PC-3 (cell line): ENCODE data around the gene AATF. TPM values are rescaled to one million over a fixed set of nuclear protein-coding genes. Genes with fewer than 3 reads are reported as not detected.

ENCODE experiments used
- ATAC-seq: fragments of 200-7000 bp; cut with Tn5 transposase; 2 replicates; pipeline ENCODE4 v1.9.1; 2020; ENCODE audit warnings: mild to moderate bottlenecking, moderate library complexity
- BruUV-seq: library from RNA; stranded (reverse); fragments of 400-500 nt; replicated peaks from 2 replicates; lab custom pipeline; 2021; lab: Mats Ljungman, UMichigan
- CTCF ChIA-PET: fragments of 300-600 bp; sonication (Branson Sonifier 250); formaldehyde crosslinking; loops from one replicate; lab custom pipeline; 2022; ENCODE audit warnings: antibody characterized with exemption; lab: Charles Lee
- POLR2A ChIA-PET: fragments of 300-600 bp; sonication (Branson Sonifier 250); formaldehyde crosslinking; loops from one replicate; lab custom pipeline; 2022; ENCODE audit warnings: antibody characterized with exemption; ENCODE audit not compliant: unreplicated experiment; lab: Charles Lee
- DNase-seq: peaks from one replicate; pipeline ENCODE4 v3.0.0-alpha.2; 2015
- H2AFZ ChIP-seq: fragments of 300-600 bp; sonication (generic); 2 replicates; pipeline ENCODE4 v1.6.0; 2016; ENCODE audit warnings: antibody characterized with exemption, low read length
- H3F3A ChIP-seq: fragments of 300-600 bp; sonication (generic); one replicate; pipeline ENCODE4 v1.6.0; 2017; ENCODE audit warnings: antibody characterized with exemption, low read length, control low read depth, mild to moderate bottlenecking; ENCODE audit not compliant: unreplicated experiment
- H3K27ac ChIP-seq: fragments of 300-600 bp; sonication (generic); 2 replicates; pipeline ENCODE4 v1.5.1; 2016; ENCODE audit warnings: mild to moderate bottlenecking, low read length
- H3K27me3 ChIP-seq: fragments of 300-600 bp; sonication (generic); 2 replicates; pipeline ENCODE4 v1.6.1; 2016; ENCODE audit warnings: low read length, mixed read lengths
- H3K36me3 ChIP-seq: fragments of 300-600 bp; sonication (generic); 2 replicates; pipeline ENCODE4 v1.6.1; 2016; ENCODE audit warnings: low read depth, mixed run types, low read length, mixed read lengths
- H3K4me1 ChIP-seq: fragments of 300-600 bp; sonication (generic); 2 replicates; pipeline ENCODE4 v1.5.1; 2016; ENCODE audit warnings: low read length; ENCODE audit not compliant: insufficient read depth
- H3K4me2 ChIP-seq: fragments of 300-600 bp; sonication (generic); 2 replicates; pipeline ENCODE4 v1.6.0; 2016; ENCODE audit warnings: low read length
- H3K4me3 ChIP-seq: fragments of 300-600 bp; sonication (generic); 2 replicates; pipeline ENCODE4 v1.5.1; 2016; ENCODE audit warnings: mild to moderate bottlenecking, low read length, mixed read lengths
- H3K79me2 ChIP-seq: fragments of 300-600 bp; sonication (generic); 2 replicates; pipeline ENCODE4 v1.6.1; 2017; ENCODE audit warnings: low read length, mixed read lengths
- H3K9ac ChIP-seq: fragments of 300-600 bp; sonication (generic); 2 replicates; pipeline ENCODE4 v1.6.0; 2016; ENCODE audit warnings: mild to moderate bottlenecking, low read length
- H3K9me2 ChIP-seq: fragments of 300-600 bp; sonication (generic); replicated peaks from 2 replicates; pipeline ENCODE4 v1.6.1; 2016; ENCODE audit warnings: mixed run types, low read length, mixed read lengths
- H3K9me3 ChIP-seq: fragments of 300-600 bp; sonication (generic); 2 replicates; pipeline ENCODE4 v1.6.1; 2016; ENCODE audit warnings: low read length, mixed read lengths
- H4K20me1 ChIP-seq: fragments of 300-600 bp; sonication (generic); 2 replicates; pipeline ENCODE4 v1.6.1; 2016; ENCODE audit warnings: low read length, mixed read lengths
- EZH2 ChIP-seq: fragments of 300-600 bp; sonication (generic); IDR thresholded peaks from one replicate; pipeline ENCODE4 v1.6.1; 2017; ENCODE audit warnings: antibody characterized with exemption, mild to moderate bottlenecking, low read length; ENCODE audit not compliant: unreplicated experiment
- EZH2phosphoT487 ChIP-seq: fragments of 300-600 bp; sonication (generic); IDR thresholded peaks from 2 replicates; pipeline ENCODE4 v1.6.1; 2018; ENCODE audit warnings: mild to moderate bottlenecking, antibody characterized with exemption, low read length, borderline replicate concordance
- intact Hi-C: fragments of 100-400 bp; cut with micrococcal nuclease; formaldehyde crosslinking; loops from 2 replicates; pipeline ENCODE4 v1.9.0; 2023
- total RNA-seq: library from RNA; depleted of rRNA; stranded (reverse); fragments of >200 nt; gene quantifications from 2 replicates; pipeline ENCODE4 v1.2.3, GENCODE V29; 2014
- TF ChIP-seq, protein P1 (sequence below): fragments of 300-600 bp; sonication (generic); conservative IDR thresholded peaks from 2 replicates; pipeline ENCODE4 v1.5.1; 2017; ENCODE audit warnings: antibody characterized with exemption, low read depth, mild to moderate bottlenecking, low read length

AATF gene
- total RNA-seq, 1 experiment from 2014 or later, result 25.5 TPM

DNA sequence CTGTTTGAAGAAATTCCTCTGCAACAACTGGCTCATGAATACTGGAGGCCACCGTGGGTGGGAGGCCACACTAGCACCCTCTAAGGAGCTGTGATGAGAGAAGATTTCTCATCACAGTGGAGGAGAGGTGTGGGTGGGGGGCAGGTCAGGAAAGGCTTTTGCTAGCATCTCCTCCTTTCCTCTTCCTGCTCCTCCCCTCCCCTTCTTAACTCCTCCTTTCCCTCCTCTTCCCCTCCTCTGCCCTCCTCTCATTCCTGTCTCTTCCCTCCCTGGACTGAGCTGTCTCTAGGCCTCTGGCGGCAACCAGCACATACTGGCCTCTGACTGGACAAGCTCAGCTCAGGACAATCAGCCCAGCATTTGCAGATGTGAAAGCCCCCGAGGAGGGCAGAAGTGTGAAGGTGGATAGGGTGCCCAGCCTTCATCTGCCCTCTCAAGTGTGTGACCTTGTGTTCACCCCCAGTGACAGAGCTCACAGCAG is 30.5 kb upstream of the AATF start:
- no peaks in the 10 kb centered on the region for H3K27me3 ChIP-seq
- ChIA-PET POLR2A (no interaction called here), CTCF (no interaction called here)
- H3K9me2 ChIP-seq, result no peaks in the 10 kb centered on the region
- H3K4me2 ChIP-seq, result no peak overlapping the region
- intact Hi-C loops, result no loop called here
- H3K4me3 ChIP-seq, result no peak overlapping the region
- no peaks in the 10 kb centered on the region for H3K79me2 ChIP-seq
- no peaks in the 10 kb centered on the region for H3K36me3 ChIP-seq
- no peak overlapping the region for H3K27ac ChIP-seq
- no peaks in the 10 kb centered on the region for H3F3A ChIP-seq
- H2AFZ ChIP-seq, result no peak overlapping the region
- no peak for TF ChIP-seq EZH2
- TF ChIP-seq, protein P1, sequence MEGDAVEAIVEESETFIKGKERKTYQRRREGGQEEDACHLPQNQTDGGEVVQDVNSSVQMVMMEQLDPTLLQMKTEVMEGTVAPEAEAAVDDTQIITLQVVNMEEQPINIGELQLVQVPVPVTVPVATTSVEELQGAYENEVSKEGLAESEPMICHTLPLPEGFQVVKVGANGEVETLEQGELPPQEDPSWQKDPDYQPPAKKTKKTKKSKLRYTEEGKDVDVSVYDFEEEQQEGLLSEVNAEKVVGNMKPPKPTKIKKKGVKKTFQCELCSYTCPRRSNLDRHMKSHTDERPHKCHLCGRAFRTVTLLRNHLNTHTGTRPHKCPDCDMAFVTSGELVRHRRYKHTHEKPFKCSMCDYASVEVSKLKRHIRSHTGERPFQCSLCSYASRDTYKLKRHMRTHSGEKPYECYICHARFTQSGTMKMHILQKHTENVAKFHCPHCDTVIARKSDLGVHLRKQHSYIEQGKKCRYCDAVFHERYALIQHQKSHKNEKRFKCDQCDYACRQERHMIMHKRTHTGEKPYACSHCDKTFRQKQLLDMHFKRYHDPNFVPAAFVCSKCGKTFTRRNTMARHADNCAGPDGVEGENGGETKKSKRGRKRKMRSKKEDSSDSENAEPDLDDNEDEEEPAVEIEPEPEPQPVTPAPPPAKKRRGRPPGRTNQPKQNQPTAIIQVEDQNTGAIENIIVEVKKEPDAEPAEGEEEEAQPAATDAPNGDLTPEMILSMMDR, result no peak
- no peak for TF ChIP-seq EZH2phosphoT487
- no peak overlapping the region for H3K9ac ChIP-seq
- ATAC-seq (no peak), DNase-seq (no peak)
- no peaks in the 10 kb centered on the region for H3K9me3 ChIP-seq
- H3K4me1 ChIP-seq, result peaks cover 32% of the 10 kb centered on the region
- no TSS peak for BruUV-seq
- no peaks in the 10 kb centered on the region for H4K20me1 ChIP-seq

DNA sequence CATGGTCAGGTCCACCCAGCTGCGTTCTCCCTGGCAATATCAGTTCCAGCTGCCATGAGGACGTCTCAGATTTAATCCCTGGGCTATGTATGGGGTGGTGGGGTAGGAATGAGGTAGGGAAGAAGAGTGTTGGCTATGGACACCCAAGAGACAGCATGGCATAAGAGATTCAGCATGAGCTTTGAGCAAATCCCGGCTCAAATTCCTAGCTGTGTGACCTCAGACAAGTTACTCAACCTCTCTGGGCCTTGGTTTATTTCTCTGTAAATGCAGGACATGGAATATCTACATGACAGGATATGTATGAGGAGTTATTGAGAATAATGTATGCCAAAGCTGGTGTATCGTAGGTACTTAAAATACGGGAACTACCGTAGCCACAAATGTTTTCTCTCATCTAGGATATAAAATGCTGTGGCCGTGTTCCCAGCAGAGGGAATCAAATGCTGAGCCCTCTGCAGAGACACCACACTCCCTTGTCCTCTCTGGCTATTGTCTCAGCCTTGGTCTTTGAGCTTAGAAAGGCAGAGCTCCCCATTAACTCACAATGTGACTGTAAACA is 29.3 kb upstream of the AATF start:
- H3F3A ChIP-seq, result no peaks in the 10 kb centered on the region
- no peak overlapping the region for H2AFZ ChIP-seq
- peaks cover 42% of the 10 kb centered on the region for H3K4me1 ChIP-seq
- H3K4me3 ChIP-seq, result no peak overlapping the region
- no peaks in the 10 kb centered on the region for H4K20me1 ChIP-seq
- BruUV-seq, result no TSS peak
- H3K79me2 ChIP-seq, result no peaks in the 10 kb centered on the region
- H3K9ac ChIP-seq, result no peak overlapping the region; the same call in 1 of the 2 replicates
- no peak overlapping the region for H3K4me2 ChIP-seq
- no peaks in the 10 kb centered on the region for H3K36me3 ChIP-seq
- peak overlapping the region; percentile 95 for H3K27ac ChIP-seq
- no peaks in the 10 kb centered on the region for H3K9me3 ChIP-seq
- CTCF ChIA-PET, result no interaction called here
- intact Hi-C loops, result no loop called here
- no peak for DNase-seq
- no peak for ATAC-seq
- no peaks in the 10 kb centered on the region for H3K9me2 ChIP-seq
- TF ChIP-seq EZH2phosphoT487 (no peak), EZH2 (no peak)
- TF ChIP-seq, protein P1, result no peak
- no peaks in the 10 kb centered on the region for H3K27me3 ChIP-seq
- POLR2A ChIA-PET, result no interaction called here
